ENCODE data around the gene SYCP3.

- TF ChIP-seq CTCF (IDR thresholded peaks at IDR 0.05; ENCODE audit: low read depth, low read length, poor library complexity, severe bottlenecking) (no peak), EZH2phosphoT487 (IDR thresholded peaks at IDR 0.05; ENCODE audit: borderline replicate concordance, low read length) (no peak)
Observed at GRCh38 chr12:101700299-101700820, 38.9 kb downstream of the SYCP3 start.
